Trophoblast cell (in vitro differentiated cells and primary cell): Measurements from ENCODE around the gene TTLL11.

Experiments used
- DNase-seq, 2 donors: peaks; one replicate each; pipeline ENCODE4 v3.0.0-alpha.2; 2016
- H2AFZ ChIP-seq: 2 replicates; pipeline ENCODE4 v1.6.1; 2013; ENCODE audit warnings: low read length, moderate library complexity, mild to moderate bottlenecking; ENCODE audit not compliant: insufficient read depth, poor library complexity
- H2AK5ac ChIP-seq: 2 replicates; pipeline ENCODE4 v1.6.1; 2013; ENCODE audit warnings: mild to moderate bottlenecking, low read length
- H2BK120ac ChIP-seq: 2 replicates; pipeline ENCODE4 v1.6.1; 2013; ENCODE audit warnings: low read length, mild to moderate bottlenecking, moderate library complexity; ENCODE audit not compliant: insufficient read depth, poor library complexity
- H2BK12ac ChIP-seq: 2 replicates; pipeline ENCODE4 v1.6.1; 2013; ENCODE audit warnings: mild to moderate bottlenecking, low read length, moderate library complexity
- H2BK5ac ChIP-seq: 2 replicates; pipeline ENCODE4 v1.6.1; 2013; ENCODE audit warnings: low read length, low read depth, moderate library complexity, mild to moderate bottlenecking; ENCODE audit not compliant: poor library complexity
- H3K14ac ChIP-seq: 2 replicates; pipeline ENCODE4 v1.6.1; 2013; ENCODE audit warnings: mild to moderate bottlenecking, low read length
- H3K18ac ChIP-seq: 2 replicates; pipeline ENCODE4 v1.6.1; 2013; ENCODE audit warnings: mild to moderate bottlenecking, low read length
- H3K23ac ChIP-seq: 2 replicates; pipeline ENCODE4 v1.6.1; 2013; ENCODE audit warnings: low read length
- H3K27ac ChIP-seq: 2 replicates; pipeline ENCODE4 v1.5.1; 2013; ENCODE audit warnings: low read depth, mild to moderate bottlenecking, inconsistent platforms, low read length, moderate library complexity
- H3K27me3 ChIP-seq: 2 replicates; pipeline ENCODE4 v1.6.1; 2013; ENCODE audit warnings: inconsistent platforms, mild to moderate bottlenecking, low read length, moderate library complexity; ENCODE audit not compliant: insufficient read depth
- H3K36me3 ChIP-seq, 2 experiments: 1 replicate in 1 of 2; 2 replicates in 1 of 2; pipeline ENCODE4 v1.6.1; 2013; ENCODE audit warnings: low read length in 2 of 2, mild to moderate bottlenecking in 2 of 2, moderate library complexity in 1 of 2; ENCODE audit not compliant: insufficient read depth in 2 of 2, control insufficient read depth in 1 of 2
- H3K4ac ChIP-seq: 2 replicates; pipeline ENCODE4 v1.6.1; 2013; ENCODE audit warnings: low read depth, mild to moderate bottlenecking, low read length, moderate library complexity
- H3K4me1 ChIP-seq, 2 experiments: 1 replicate in 1 of 2; 2 replicates in 1 of 2; pipeline ENCODE4 v1.6.1; 2013; ENCODE audit warnings: low read length in 2 of 2, mild to moderate bottlenecking in 2 of 2, moderate library complexity in 1 of 2; ENCODE audit not compliant: insufficient read depth in 2 of 2, control insufficient read depth in 1 of 2
- H3K4me2 ChIP-seq: 2 replicates; pipeline ENCODE4 v1.6.1; 2013; ENCODE audit warnings: inconsistent platforms, mild to moderate bottlenecking, low read length, moderate library complexity
- H3K4me3 ChIP-seq: 2 replicates; pipeline ENCODE4 v1.5.1; 2013; ENCODE audit warnings: mild to moderate bottlenecking, low read depth, low read length, inconsistent platforms
- H3K79me1 ChIP-seq: one replicate; pipeline ENCODE4 v1.6.1; 2013; ENCODE audit warnings: low read length
- H3K79me2 ChIP-seq: 2 replicates; pipeline ENCODE4 v1.6.1; 2013; ENCODE audit warnings: low read length, mild to moderate bottlenecking; ENCODE audit not compliant: control insufficient read depth, insufficient read depth, poor library complexity
- H3K9ac ChIP-seq: 2 replicates; pipeline ENCODE4 v1.6.1; 2013; ENCODE audit warnings: mild to moderate bottlenecking, low read length
- H3K9me3 ChIP-seq: 2 replicates; pipeline ENCODE4 v1.6.1; 2013; ENCODE audit warnings: low read depth, mild to moderate bottlenecking, control low read depth, inconsistent platforms, low read length; ENCODE audit not compliant: insufficient read depth
- H4K12ac ChIP-seq: 2 replicates; pipeline ENCODE4 v1.6.1; 2013; ENCODE audit warnings: low read depth, mild to moderate bottlenecking, low read length, moderate library complexity
- H4K8ac ChIP-seq: 2 replicates; pipeline ENCODE4 v1.6.1; 2013; ENCODE audit warnings: low read depth, mild to moderate bottlenecking, low read length, moderate library complexity
- H4K91ac ChIP-seq: one replicate; pipeline ENCODE4 v1.6.1; 2013; ENCODE audit warnings: low read depth, mild to moderate bottlenecking, low read length, moderate library complexity
- WGBS: extraction: QIAGEN DNeasy Blood & Tissue Kit; methylation state at CpG from one replicate; pipeline ENCODE4 v1.1.7; 2013; ENCODE audit warnings: missing lambda C conversion rate; ENCODE audit not compliant: insufficient read length, insufficient coverage; ENCODE audit errors: extremely low coverage; 5-methylcytosine and 5-hydroxymethylcytosine counted together

Gene TTLL11

DNA sequence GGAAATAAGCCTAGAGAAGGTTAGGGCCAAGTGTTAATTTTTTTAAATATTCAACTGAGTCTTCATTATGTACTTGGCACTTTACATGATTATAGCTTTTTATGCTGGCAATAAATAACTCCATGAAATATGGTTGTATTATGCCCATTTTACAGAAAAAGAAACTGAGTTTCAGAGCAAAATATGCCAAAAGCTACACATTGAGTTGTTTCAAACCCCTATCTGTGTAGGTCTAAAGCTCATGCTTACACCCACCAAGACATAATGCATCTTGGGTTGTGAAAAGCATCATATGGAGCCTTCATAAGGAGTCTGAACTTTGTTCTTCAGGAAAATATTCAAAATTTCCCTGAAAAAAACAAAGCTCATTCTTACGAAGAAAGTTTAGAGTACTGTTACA, 14.6 kb downstream of the TTLL11 start:
- no peak for DNase-seq
- Histone ChIP-seq H4K8ac (no peak overlapping the region), H2BK12ac (no peak overlapping the region), H3K9me3 (no peaks in the 10 kb centered on the region), H3K23ac (no peak overlapping the region), H3K14ac (no peak overlapping the region), H3K79me1 (no peaks in the 10 kb centered on the region), H3K4me3 (no peak overlapping the region), H2BK120ac (no peak overlapping the region), H3K4ac (no peak overlapping the region), H3K9ac (no peak overlapping the region), H3K18ac (no peak overlapping the region), H2AFZ (no peak overlapping the region), H2AK5ac (no peak overlapping the region), H3K4me1 (no peaks in the 10 kb centered on the region), H3K36me3 (no peaks in the 10 kb centered on the region), H4K12ac (no peak overlapping the region), H2BK5ac (no peak overlapping the region), H3K79me2 (no peaks in the 10 kb centered on the region), H3K27ac (no peak overlapping the region), H3K27me3 (no peaks in the 10 kb centered on the region), H4K91ac (no peak overlapping the region), H3K4me2 (no peak overlapping the region)
- WGBS: no CpG with 5 or more reads among the region's 1 CpG

DNA sequence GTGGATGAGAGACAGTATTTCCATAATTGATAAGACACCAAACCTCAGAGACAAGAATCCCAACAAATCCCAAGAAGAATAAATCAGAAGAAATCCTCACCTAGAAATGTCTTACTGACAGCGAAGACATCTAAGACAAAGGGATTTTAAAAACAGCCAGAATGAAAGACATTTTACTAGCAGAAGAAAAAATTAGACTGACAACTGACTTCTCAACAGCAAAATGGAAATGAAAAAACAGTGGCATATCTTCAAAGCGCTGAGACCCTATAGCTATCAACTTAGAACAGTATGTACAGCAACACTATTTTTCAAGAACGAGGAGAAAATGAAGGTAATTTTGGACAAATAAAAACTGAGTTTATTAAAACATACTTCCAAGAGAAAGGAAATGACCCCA, 16.3 kb downstream of the TTLL11 start:
- Histone ChIP-seq H3K79me2 (no peaks in the 10 kb centered on the region), H3K4ac (no peak overlapping the region), H3K14ac (no peak overlapping the region), H3K36me3 (no peaks in the 10 kb centered on the region), H3K9me3 (no peaks in the 10 kb centered on the region), H2AK5ac (no peak overlapping the region), H3K9ac (no peak overlapping the region), H4K91ac (no peak overlapping the region), H3K4me2 (no peak overlapping the region), H3K18ac (no peak overlapping the region), H3K4me1 (no peaks in the 10 kb centered on the region), H3K79me1 (no peaks in the 10 kb centered on the region), H3K27ac (no peak overlapping the region), H2BK5ac (no peak overlapping the region), H3K4me3 (no peak overlapping the region), H3K27me3 (no peaks in the 10 kb centered on the region), H4K8ac (no peak overlapping the region), H3K23ac (no peak overlapping the region), H2BK120ac (no peak overlapping the region), H2BK12ac (no peak overlapping the region), H2AFZ (no peak overlapping the region), H4K12ac (no peak overlapping the region)
- DNase-seq: no peak
- no CpG with 5 or more reads among the region's 3 CpGs for WGBS

DNA sequence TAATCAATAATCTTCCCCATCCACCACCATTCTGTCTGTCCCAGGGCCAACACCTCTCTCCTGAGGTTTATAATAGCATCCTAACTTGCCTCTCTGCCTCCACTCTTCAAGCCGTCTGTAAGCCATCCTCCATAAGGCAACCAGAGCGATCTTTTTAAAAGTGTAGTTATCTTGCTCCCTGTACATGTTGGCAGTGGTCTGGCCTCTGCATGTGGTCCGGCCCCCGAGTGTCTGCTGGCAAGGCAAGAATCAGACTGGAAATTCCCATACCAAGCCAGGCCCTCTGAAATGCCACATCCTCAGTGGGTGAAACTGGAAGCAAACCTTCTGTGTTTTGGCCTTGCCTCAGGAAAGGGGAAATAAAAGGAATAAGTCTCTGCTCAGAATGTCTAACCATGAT, 17.0 kb downstream of the TTLL11 start:
- Histone ChIP-seq H2AK5ac (no peak overlapping the region), H3K14ac (no peak overlapping the region), H2BK5ac (no peak overlapping the region), H3K4ac (no peak overlapping the region), H4K12ac (no peak overlapping the region), H3K18ac (no peak overlapping the region), H2BK12ac (no peak overlapping the region), H4K91ac (no peak overlapping the region), H3K23ac (no peak overlapping the region), H2BK120ac (no peak overlapping the region), H3K27me3 (no peaks in the 10 kb centered on the region), H3K4me3 (no peak overlapping the region), H3K27ac (no peak overlapping the region), H3K4me2 (no peak overlapping the region), H3K79me2 (no peaks in the 10 kb centered on the region), H3K4me1 (no peaks in the 10 kb centered on the region), H4K8ac (no peak overlapping the region), H3K36me3 (no peaks in the 10 kb centered on the region), H2AFZ (no peak overlapping the region), H3K9ac (no peak overlapping the region), H3K9me3 (no peaks in the 10 kb centered on the region), H3K79me1 (no peaks in the 10 kb centered on the region)
- WGBS: no CpG with 5 or more reads among the region's 4 CpGs
- DNase-seq: no peak

DNA sequence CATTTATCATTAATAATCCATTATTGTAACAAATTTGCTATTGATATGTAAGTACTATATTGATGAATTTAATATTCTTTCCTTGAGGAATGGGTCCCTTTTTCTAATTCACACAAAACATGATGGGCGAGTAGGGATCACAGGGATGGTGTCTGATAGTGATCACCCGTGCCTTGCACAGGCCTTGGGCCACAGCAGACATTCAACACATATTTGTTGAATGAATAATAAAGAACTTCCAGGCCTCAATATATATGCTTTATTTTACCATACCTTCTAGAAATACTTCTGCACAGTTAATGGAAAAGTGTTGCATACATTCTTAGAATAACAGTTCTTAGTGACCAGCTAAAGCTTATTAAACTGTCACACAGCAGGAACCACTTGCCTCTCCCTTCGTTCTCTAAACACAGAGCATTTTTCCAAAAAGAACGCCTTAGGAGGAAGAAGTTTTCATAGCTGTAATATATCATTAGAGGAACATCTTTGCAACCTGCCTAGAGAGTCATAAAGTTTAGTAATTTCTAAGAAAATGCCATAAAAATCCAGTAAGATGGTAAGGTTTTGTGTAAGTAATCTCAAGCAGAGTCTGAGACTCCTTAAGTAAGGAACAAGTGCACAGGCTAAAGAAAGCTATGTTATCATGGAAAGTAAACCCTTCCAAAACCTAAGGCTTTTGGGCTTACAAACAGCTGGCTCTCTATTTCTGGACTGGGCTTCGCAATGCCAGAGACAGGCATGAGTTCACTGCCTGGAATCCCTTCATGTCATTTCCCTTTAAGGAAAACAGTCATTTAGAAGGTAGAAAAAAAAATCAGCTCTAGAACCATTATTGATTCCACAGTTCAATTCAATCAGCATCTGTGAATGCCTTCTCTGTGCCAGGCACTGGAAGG, 17.7 kb downstream of the TTLL11 start:
- no CpG with 5 or more reads among the region's 5 CpGs for WGBS
- Histone ChIP-seq H3K36me3 (no peaks in the 10 kb centered on the region), H3K23ac (no peak overlapping the region), H3K27me3 (no peaks in the 10 kb centered on the region), H3K18ac (no peak overlapping the region), H4K91ac (no peak overlapping the region), H2BK5ac (no peak overlapping the region), H3K4me3 (no peak overlapping the region), H3K79me2 (no peaks in the 10 kb centered on the region), H3K4me2 (no peak overlapping the region), H3K4ac (no peak overlapping the region), H2AFZ (no peak overlapping the region), H3K79me1 (no peaks in the 10 kb centered on the region), H2BK12ac (no peak overlapping the region), H3K9ac (no peak overlapping the region), H3K14ac (no peak overlapping the region), H3K27ac (no peak overlapping the region), H2BK120ac (no peak overlapping the region), H3K9me3 (peaks cover 3% of the 10 kb centered on the region), H4K12ac (no peak overlapping the region), H2AK5ac (no peak overlapping the region), H3K4me1 (no peaks in the 10 kb centered on the region), H4K8ac (no peak overlapping the region)
- DNase-seq: peak; percentile 58 to 77
